Activated naive CD8-positive, alpha-beta T cell treated with anti-CD3 and anti-CD28 coated beads, Interleukin-2, amount 10 ng/mL, durations not matched to agents 7 days and 5 days (primary cell): ENCODE results near the gene FRRS1. TPM values are rescaled to one million over a fixed set of nuclear protein-coding genes. Genes with fewer than 3 reads are reported as not detected.
A peak's percentile ranks its signal among the peaks of the same experiment; 100 is the strongest.
"Not testable (repeated sequence)": the region's sequence is repeated elsewhere in the genome, so short reads cannot be mapped to it uniquely, and the experiment has no call there.

Experiments
- ATAC-seq: fragments of 150-1000 bp; cut with Tn5 transposase; one replicate; pipeline ENCODE4 v1.10.0; 2021; ENCODE audit warnings: low read depth, moderate library complexity
- POLR2A ChIA-PET: fragments of 350-600 bp; sonication (Branson Sonifier 250); formaldehyde crosslinking; loops from one replicate; lab custom pipeline; 2021; ENCODE audit warnings: antibody characterized with exemption; lab: Charles Lee
- DNase-seq: peaks from one replicate; pipeline ENCODE4 v3.0.0; 2021
- H3K27ac Mint-ChIP-seq: one replicate; pipeline ENCODE4 v1.8.0; 2022; ENCODE audit warnings: mild to moderate bottlenecking, mixed read lengths
- H3K27me3 Mint-ChIP-seq: one replicate; pipeline ENCODE4 v1.8.0; 2022; ENCODE audit warnings: mild to moderate bottlenecking, moderate library complexity, mixed read lengths
- H3K36me3 Mint-ChIP-seq: one replicate; pipeline ENCODE4 v1.8.0; 2021; ENCODE audit warnings: mild to moderate bottlenecking, mixed read lengths
- H3K4me1 Mint-ChIP-seq: one replicate; pipeline ENCODE4 v1.8.0; 2021; ENCODE audit warnings: mixed read lengths
- H3K4me3 Mint-ChIP-seq: one replicate; pipeline ENCODE4 v1.8.0; 2022; ENCODE audit warnings: mild to moderate bottlenecking, moderate library complexity, mixed read lengths
- H3K9me3 Mint-ChIP-seq: one replicate; pipeline ENCODE4 v1.8.0; 2021; ENCODE audit warnings: mixed read lengths
- total RNA-seq, 2 experiments: library from RNA; stranded (reverse); gene quantifications; one replicate each; pipeline ENCODE4 v1.2.3, GENCODE V29; 2021

Gene FRRS1
- total RNA-seq, 2 experiments from 2014 or later, result 4.6 to 4.7 TPM

- H3K4me1 Mint-ChIP-seq, H3K27me3 Mint-ChIP-seq, ATAC-seq, H3K9me3 Mint-ChIP-seq, H3K27ac Mint-ChIP-seq, POLR2A ChIA-PET, DNase-seq, H3K4me3 Mint-ChIP-seq: not testable (repeated sequence)
- H3K36me3 Mint-ChIP-seq, result peaks cover 14% of the 10 kb centered on the region
Measured at GRCh38 chr1:99758686-99759517, 7.5 kb downstream of the FRRS1 start.

GRCh38 chr1:99758073-99758511 is 8.3 kb downstream of the FRRS1 start:
- no peak overlapping the region for H3K27ac Mint-ChIP-seq
- H3K9me3 Mint-ChIP-seq, result no peaks in the 10 kb centered on the region
- peaks cover 9% of the 10 kb centered on the region for H3K4me1 Mint-ChIP-seq
- H3K4me3 Mint-ChIP-seq, result peak overlapping the region; percentile 33
- no peak for ATAC-seq
- POLR2A ChIA-PET, result no interaction called here
- H3K36me3 Mint-ChIP-seq, result peaks cover 15% of the 10 kb centered on the region
- DNase-seq, result no peak
- no peaks in the 10 kb centered on the region for H3K27me3 Mint-ChIP-seq

- Mint-ChIP-seq H3K27me3 (no peaks in the 10 kb centered on the region), H3K4me3 (no peak overlapping the region), H3K27ac (no peak overlapping the region), H3K4me1 (peaks cover 13% of the 10 kb centered on the region), H3K36me3 (peaks cover 20% of the 10 kb centered on the region), H3K9me3 (no peaks in the 10 kb centered on the region)
- POLR2A ChIA-PET, result no interaction called here
- DNase-seq (no peak), ATAC-seq (no peak)
Measured at GRCh38 chr1:99756598-99756997, 9.8 kb downstream of the FRRS1 start.

- DNase-seq (no peak), ATAC-seq (no peak)
- no peak overlapping the region for H3K4me3 Mint-ChIP-seq
- H3K27ac Mint-ChIP-seq, result no peak overlapping the region
- POLR2A ChIA-PET, result interaction anchor here (1.3 kb wide), 1 partner anchor 11 kb away, joined by 3 read pairs; the partner anchor contains the start of gene FRRS1
- no peaks in the 10 kb centered on the region for H3K9me3 Mint-ChIP-seq
- peaks cover 17% of the 10 kb centered on the region for H3K36me3 Mint-ChIP-seq
- peaks cover 20% of the 10 kb centered on the region for H3K4me1 Mint-ChIP-seq
- no peaks in the 10 kb centered on the region for H3K27me3 Mint-ChIP-seq
Measured at GRCh38 chr1:99755664-99756063, 10.8 kb downstream of the FRRS1 start.

GRCh38 chr1:99754697-99755096 is 11.7 kb downstream of the FRRS1 start:
- no peaks in the 10 kb centered on the region for H3K27me3 Mint-ChIP-seq
- no peak overlapping the region for H3K27ac Mint-ChIP-seq
- ATAC-seq (no peak), DNase-seq (no peak)
- H3K4me3 Mint-ChIP-seq, result no peak overlapping the region
- H3K9me3 Mint-ChIP-seq, result no peaks in the 10 kb centered on the region
- peaks cover 18% of the 10 kb centered on the region for H3K36me3 Mint-ChIP-seq
- POLR2A ChIA-PET, result interaction anchor here (0.5 to 1.3 kb wide), 2 partner anchors 12 to 802 kb away, joined by 3 read pairs; partner anchors contain the start of gene FRRS1
- H3K4me1 Mint-ChIP-seq, result peaks cover 26% of the 10 kb centered on the region

GRCh38 chr1:99754055-99754626 is 12.3 kb downstream of the FRRS1 start:
- H3K27me3 Mint-ChIP-seq, result peaks cover under 1% of the 10 kb centered on the region
- no peak for ATAC-seq
- no peak overlapping the region for H3K4me3 Mint-ChIP-seq
- H3K36me3 Mint-ChIP-seq, result peaks cover 13% of the 10 kb centered on the region
- no peak for DNase-seq
- peaks cover 28% of the 10 kb centered on the region for H3K4me1 Mint-ChIP-seq
- H3K9me3 Mint-ChIP-seq, result no peaks in the 10 kb centered on the region
- POLR2A ChIA-PET, result no interaction called here
- H3K27ac Mint-ChIP-seq, result no peak overlapping the region

- H3K27ac Mint-ChIP-seq, result peak overlapping the region; percentile 37
- peaks cover 2% of the 10 kb centered on the region for H3K27me3 Mint-ChIP-seq
- POLR2A ChIA-PET, result no interaction called here
- peaks cover 11% of the 10 kb centered on the region for H3K36me3 Mint-ChIP-seq
- peaks cover 23% of the 10 kb centered on the region for H3K4me1 Mint-ChIP-seq
- peak overlapping the region; percentile 28 for H3K4me3 Mint-ChIP-seq
- ATAC-seq (peak; percentile 42), DNase-seq (no peak)
- no peaks in the 10 kb centered on the region for H3K9me3 Mint-ChIP-seq
Measured at GRCh38 chr1:99751877-99752504, 14.4 kb downstream of the FRRS1 start.

GRCh38 chr1:99749504-99750347 is 16.7 kb downstream of the FRRS1 start:
- peaks cover 2% of the 10 kb centered on the region for H3K27me3 Mint-ChIP-seq
- H3K36me3 Mint-ChIP-seq, result peaks cover 21% of the 10 kb centered on the region
- no peak for DNase-seq
- peak; percentile 63 for ATAC-seq
- peaks cover 23% of the 10 kb centered on the region for H3K4me1 Mint-ChIP-seq
- H3K9me3 Mint-ChIP-seq, result no peaks in the 10 kb centered on the region
- no peak overlapping the region for H3K27ac Mint-ChIP-seq
- no peak overlapping the region for H3K4me3 Mint-ChIP-seq
- POLR2A ChIA-PET, result no interaction called here

- POLR2A ChIA-PET, result no interaction called here
- Mint-ChIP-seq H3K27ac (no peak overlapping the region), H3K36me3 (peaks cover 19% of the 10 kb centered on the region), H3K4me3 (no peak overlapping the region), H3K27me3 (peaks cover 2% of the 10 kb centered on the region), H3K4me1 (peaks cover 23% of the 10 kb centered on the region), H3K9me3 (no peaks in the 10 kb centered on the region)
- ATAC-seq (no peak), DNase-seq (no peak)
Measured at GRCh38 chr1:99748419-99748818, 18.0 kb downstream of the FRRS1 start.

GRCh38 chr1:99745684-99746083 is 20.8 kb downstream of the FRRS1 start:
- Mint-ChIP-seq H3K27me3 (peaks cover 2% of the 10 kb centered on the region), H3K27ac (no peak overlapping the region), H3K36me3 (peaks cover 22% of the 10 kb centered on the region), H3K9me3 (no peaks in the 10 kb centered on the region), H3K4me1 (peaks cover 9% of the 10 kb centered on the region), H3K4me3 (no peak overlapping the region)
- ATAC-seq (no peak), DNase-seq (no peak)
- POLR2A ChIA-PET, result no interaction called here

GRCh38 chr1:99745061-99745460 is 21.4 kb downstream of the FRRS1 start:
- Mint-ChIP-seq H3K27me3 (peaks cover 2% of the 10 kb centered on the region), H3K4me3 (no peak overlapping the region), H3K9me3 (no peaks in the 10 kb centered on the region), H3K27ac (no peak overlapping the region), H3K36me3 (peaks cover 22% of the 10 kb centered on the region), H3K4me1 (peaks cover 4% of the 10 kb centered on the region)
- no peak for ATAC-seq
- DNase-seq, result no peak
- POLR2A ChIA-PET, result no interaction called here

GRCh38 chr1:99740141-99740540 is 26.3 kb downstream of the FRRS1 start:
- no peaks in the 10 kb centered on the region for H3K9me3 Mint-ChIP-seq
- POLR2A ChIA-PET, result no interaction called here
- no peaks in the 10 kb centered on the region for H3K4me1 Mint-ChIP-seq
- H3K27ac Mint-ChIP-seq, result no peak overlapping the region
- no peaks in the 10 kb centered on the region for H3K27me3 Mint-ChIP-seq
- no peak for ATAC-seq
- H3K4me3 Mint-ChIP-seq, result no peak overlapping the region
- no peak for DNase-seq
- H3K36me3 Mint-ChIP-seq, result peaks cover 13% of the 10 kb centered on the region
